Esophagus squamous epithelium (tissue), 4 donors: ENCODE measurements around the gene ZNF202.

Source experiments
- CTCF ChIP-seq, 6 experiments: fragments of 450-650 bp in 4 of 6; fragments of 200-600 bp in 2 of 6; sonication (generic) in 2 of 6; IDR thresholded peaks; one replicate each; pipeline ENCODE4 v1.5.1; 2016 to 2019; ENCODE audit warnings: antibody characterized with exemption in 6 of 6, mild to moderate bottlenecking in 4 of 6, moderate library complexity in 4 of 6
- POLR2A ChIP-seq, 4 donors: fragments of 450-650 bp; IDR thresholded peaks; one replicate each; pipeline ENCODE4 v1.6.1; 2017; ENCODE audit warnings: antibody characterized with exemption in 4 of 4, mild to moderate bottlenecking in 4 of 4, moderate library complexity in 3 of 4

GRCh38 chr11:123700772-123701171 is 40.7 kb downstream of the ZNF202 start:
- no peak for TF ChIP-seq POLR2A (IDR thresholded peaks at IDR 0.05)
- TF ChIP-seq CTCF (IDR thresholded peaks at IDR 0.05), result no peak
